Measurements from ENCODE around the gene LRTM2. TPM values are rescaled to one million over a fixed set of nuclear protein-coding genes. Genes with fewer than 3 reads are reported as not detected.

The LRTM2 gene
- total and polyA plus RNA-seq, 9 of the 15 experiments (the other 6 are each of a cell fraction or from before 2014, with no cell fraction given): 0.09 TPM; not detected in 8

- no peak for TF ChIP-seq ZNF780A (CRISPR knock-in tag; IDR thresholded peaks at IDR 0.05)
- no peak for TF ChIP-seq KHSRP (IDR thresholded peaks at IDR 0.05)
- TF ChIP-seq MTA2 (IDR thresholded peaks at IDR 0.05; ENCODE audit: low read depth): no peak
- no peak for TF ChIP-seq ZNF197 (CRISPR knock-in tag; IDR thresholded peaks at IDR 0.05; ENCODE audit: low read depth)
- TF ChIP-seq FOXO4 (CRISPR knock-in tag; IDR thresholded peaks at IDR 0.05): no peak
- TF ChIP-seq KLF6 (CRISPR knock-in tag; IDR thresholded peaks at IDR 0.05; ENCODE audit: borderline replicate concordance): no peak
- TF ChIP-seq HDAC8 (tag; IDR thresholded peaks at IDR 0.05): no peak
These were observed 48.8 kb downstream of the LRTM2 start (continued) for GRCh38 chr12:1869145-1869544.

- WGBS (ENCODE audit: insufficient coverage, low coverage, missing lambda C conversion rate): 1% methylated on average over 7 of the region's 7 CpGs
- DNase-seq (ENCODE audit: extremely low read depth in 1 of 4, low spot score in 3 of 4) (no peak), FAIRE-seq (no peak), ATAC-seq (no peak)
- H3K27ac ChIP-seq (ENCODE audit: extremely low read depth, low read depth, low read length): no peak overlapping the region
- no peak overlapping the region for H3K4me3 ChIP-seq
- CTCF ChIA-PET (ENCODE audit: low intra/inter-chr PET ratio): no interaction called here
- H3K9me1 ChIP-seq (ENCODE audit: control insufficient read depth, insufficient read depth, low read length): no peaks in the 10 kb centered on the region
- intact Hi-C loops (cut with micrococcal nuclease) (no loop called here), in situ Hi-C loops (cut with MboI) (no loop called here)
- H3K4me2 ChIP-seq (ENCODE audit: insufficient read depth, low read length): no peak overlapping the region
- H3K9ac ChIP-seq (ENCODE audit: insufficient read depth in 1 of 2, low read depth in 2 of 2, low read length in 2 of 2): no peak overlapping the region
- H4K20me1 ChIP-seq (replicated peaks; ENCODE audit: control insufficient read depth, insufficient read depth, low read length): no peaks in the 10 kb centered on the region; the same call in 1 of the 2 replicates
- POLR2A ChIA-PET: interaction anchor here (0.6 to 1.8 kb wide), 2 partner anchors 9 to 11 kb away, joined by 3 to 5 read pairs; no protein-coding TSS in a partner anchor
- H3K79me2 ChIP-seq (ENCODE audit: control insufficient read depth, insufficient read depth, low read length): no peaks in the 10 kb centered on the region
- BruUV-seq (replicated peaks): no TSS peak
- H3K27me3 ChIP-seq (ENCODE audit: control insufficient read depth in 2 of 2, insufficient read depth in 2 of 2, low read length in 2 of 2): peaks cover 2 to 39% of the 10 kb centered on the region in 2 experiments; a peak in 3 of 5 replicates
- no peak overlapping the region for H2AFZ ChIP-seq (ENCODE audit: low read depth, low read length)
- no peaks in the 10 kb centered on the region for H3K9me3 ChIP-seq (replicated peaks; ENCODE audit: control insufficient read depth, insufficient read depth, low read depth, low read length)
- H3K36me3 ChIP-seq (ENCODE audit: control insufficient read depth, insufficient read depth, low read length): no peaks in the 10 kb centered on the region
- H3K4me1 ChIP-seq (replicated peaks in 1 of 2; ENCODE audit: control insufficient read depth in 2 of 2, insufficient read depth in 2 of 2, low read length in 2 of 2): no peaks in the 10 kb centered on the region; a peak in 1 of 5 replicates
- no peak for TF ChIP-seq FOXJ2 (tag; IDR thresholded peaks at IDR 0.05)
- TF ChIP-seq MXD1 (CRISPR knock-in tag; IDR thresholded peaks at IDR 0.05; ENCODE audit: borderline replicate concordance, poor library complexity, severe bottlenecking): no peak
- no peak for TF ChIP-seq ZBTB1 (CRISPR knock-in tag; IDR thresholded peaks at IDR 0.05; ENCODE audit: borderline replicate concordance, low read depth)
- TF ChIP-seq ZNF592 (IDR thresholded peaks at IDR 0.05): no peak
- TF ChIP-seq NCOA2 (IDR thresholded peaks at IDR 0.05; ENCODE audit: partially characterized antibody in 2 of 2): no peak
- TF ChIP-seq RFX1 (IDR thresholded peaks at IDR 0.05): no peak
- no peak for TF ChIP-seq ASH1L (IDR thresholded peaks at IDR 0.05; ENCODE audit: borderline replicate concordance, low read depth, partially characterized antibody)
- no peak for TF ChIP-seq NFATC3 (IDR thresholded peaks at IDR 0.05)
- no peak for TF ChIP-seq SREBF1 (IDR thresholded peaks at IDR 0.05; ENCODE audit: borderline replicate concordance, low read depth, low read length)
These were observed 49.7 kb downstream of the LRTM2 start for GRCh38 chr12:1870086-1870485.

All from K562 (cell line).